Natural killer cell (primary cell): Measurements from ENCODE around the gene ZNF575. TPM values are rescaled to one million over a fixed set of nuclear protein-coding genes. Genes with fewer than 3 reads are reported as not detected.
"Not testable (repeated sequence)": the region's sequence is repeated elsewhere in the genome, so short reads cannot be mapped to it uniquely, and the experiment has no call there.

Experiments
- ATAC-seq, 3 donors: fragments of 150-1000 bp in 2 of 3; fragments of 200-7000 bp in 1 of 3; cut with Tn5 transposase; 1 replicate in 1 of 3; 2 replicates in 2 of 3; pipeline ENCODE4 v1.10.0; 2021; ENCODE audit warnings: mild to moderate bottlenecking in 2 of 3, moderate library complexity in 2 of 3
- DNase-seq, 2 donors: peaks; one replicate each; pipeline versions ENCODE4 v3.0.0 to v3.0.0-alpha.2; 2013 to 2021; ENCODE audit warnings: mixed read lengths in 1 of 2
- H3K27ac ChIP-seq: one replicate; pipeline ENCODE4 v1.5.1; 2013; ENCODE audit warnings: mild to moderate bottlenecking, low read length
- H3K27me3 ChIP-seq: one replicate; pipeline ENCODE4 v1.6.1; 2013; ENCODE audit warnings: low read length; ENCODE audit not compliant: control insufficient read depth, insufficient read depth
- H3K36me3 ChIP-seq: one replicate; pipeline ENCODE4 v1.6.1; 2013; ENCODE audit warnings: low read length; ENCODE audit not compliant: control insufficient read depth, insufficient read depth
- H3K4me1 ChIP-seq: one replicate; pipeline ENCODE4 v1.6.1; 2013; ENCODE audit warnings: low read length; ENCODE audit not compliant: control insufficient read depth, insufficient read depth
- H3K4me3 ChIP-seq: one replicate; pipeline ENCODE4 v1.5.1; 2013; ENCODE audit warnings: low read length
- H3K9me3 ChIP-seq: one replicate; pipeline ENCODE4 v1.6.1; 2013; ENCODE audit warnings: low read length; ENCODE audit not compliant: control insufficient read depth, insufficient read depth
- H3K27ac Mint-ChIP-seq, 2 donors: one replicate each; pipeline ENCODE4 v1.8.0; 2022; ENCODE audit warnings: mild to moderate bottlenecking in 2 of 2, mixed read lengths in 2 of 2, moderate library complexity in 1 of 2
- H3K27me3 Mint-ChIP-seq, 2 donors: one replicate each; pipeline ENCODE4 v1.8.0; 2022; ENCODE audit warnings: low read depth in 2 of 2, mixed read lengths in 2 of 2
- H3K36me3 Mint-ChIP-seq: one replicate; pipeline ENCODE4 v1.8.0; 2022; ENCODE audit warnings: mixed read lengths
- H3K4me1 Mint-ChIP-seq, 2 donors: one replicate each; pipeline ENCODE4 v1.8.0; 2022; ENCODE audit warnings: mixed read lengths in 2 of 2
- H3K4me3 Mint-ChIP-seq: one replicate; pipeline ENCODE4 v1.8.0; 2022; ENCODE audit warnings: mild to moderate bottlenecking, moderate library complexity, mixed read lengths
- H3K9me3 Mint-ChIP-seq, 2 donors: one replicate each; pipeline ENCODE4 v1.8.0; 2022; ENCODE audit warnings: mixed read lengths in 2 of 2
- WGBS: methylation state at CpG from one replicate; pipeline ENCODE4 v1.1.7; 2013; ENCODE audit warnings: missing lambda C conversion rate; ENCODE audit not compliant: insufficient coverage; 5-methylcytosine and 5-hydroxymethylcytosine counted together
- intact Hi-C: fragments of 100-400 bp; cut with micrococcal nuclease; formaldehyde crosslinking; loops from one replicate; pipeline ENCODE4 v1.14.2; 2022
- total RNA-seq, 4 donors: library from RNA; stranded (reverse); fragments of 120-200 nt in 1 of 4; gene quantifications; one replicate each; pipeline versions ENCODE4 v1.2.3 to v1.2.4, GENCODE V29; 2013 to 2022
- TF ChIP-seq, protein P1 (sequence below): fragments of 200-600 bp; IDR thresholded peaks from one replicate; pipeline ENCODE4 v1.8.0; 2022; ENCODE audit warnings: antibody characterized with exemption

ZNF575 gene
- total RNA-seq, 3 donors from 2014 or later (not counting 1 experiment from before 2014, with no cell fraction given): 1.9 to 5.4 (median 3.9) TPM

DNA sequence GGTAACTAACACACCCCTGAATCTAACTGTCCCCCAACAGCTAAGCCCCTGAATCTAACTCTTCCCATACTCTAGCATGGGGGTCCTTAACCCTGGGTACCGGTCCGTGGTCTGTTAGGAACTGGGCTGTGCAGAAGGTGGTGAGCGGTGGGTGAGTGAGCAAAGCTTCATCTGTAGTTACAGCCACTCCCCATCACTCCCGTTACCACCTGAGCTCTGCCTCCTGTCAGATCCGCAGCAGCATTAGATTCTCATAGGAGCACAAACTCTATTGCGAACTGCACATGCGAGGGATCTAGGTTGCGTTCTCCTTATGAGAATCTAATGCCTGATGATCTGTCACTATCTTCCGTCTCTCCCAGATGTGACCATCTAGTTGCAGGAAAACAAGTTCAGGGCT lies 22.3 kb upstream of the ZNF575 start:
- Mint-ChIP-seq H3K27ac (no peak overlapping the region), H3K4me1 (no peaks in the 10 kb centered on the region), H3K36me3 (no peaks in the 10 kb centered on the region), H3K27me3 (no peaks in the 10 kb centered on the region), H3K9me3 (no peaks in the 10 kb centered on the region), H3K4me3 (no peak overlapping the region)
- Histone ChIP-seq H3K9me3 (no peaks in the 10 kb centered on the region), H3K36me3 (peaks cover 25% of the 10 kb centered on the region), H3K4me1 (no peaks in the 10 kb centered on the region), H3K27me3 (no peaks in the 10 kb centered on the region), H3K27ac (no peak overlapping the region), H3K4me3 (no peak overlapping the region)
- DNase-seq (no peak), ATAC-seq (no peak)
- TF ChIP-seq, protein P1, sequence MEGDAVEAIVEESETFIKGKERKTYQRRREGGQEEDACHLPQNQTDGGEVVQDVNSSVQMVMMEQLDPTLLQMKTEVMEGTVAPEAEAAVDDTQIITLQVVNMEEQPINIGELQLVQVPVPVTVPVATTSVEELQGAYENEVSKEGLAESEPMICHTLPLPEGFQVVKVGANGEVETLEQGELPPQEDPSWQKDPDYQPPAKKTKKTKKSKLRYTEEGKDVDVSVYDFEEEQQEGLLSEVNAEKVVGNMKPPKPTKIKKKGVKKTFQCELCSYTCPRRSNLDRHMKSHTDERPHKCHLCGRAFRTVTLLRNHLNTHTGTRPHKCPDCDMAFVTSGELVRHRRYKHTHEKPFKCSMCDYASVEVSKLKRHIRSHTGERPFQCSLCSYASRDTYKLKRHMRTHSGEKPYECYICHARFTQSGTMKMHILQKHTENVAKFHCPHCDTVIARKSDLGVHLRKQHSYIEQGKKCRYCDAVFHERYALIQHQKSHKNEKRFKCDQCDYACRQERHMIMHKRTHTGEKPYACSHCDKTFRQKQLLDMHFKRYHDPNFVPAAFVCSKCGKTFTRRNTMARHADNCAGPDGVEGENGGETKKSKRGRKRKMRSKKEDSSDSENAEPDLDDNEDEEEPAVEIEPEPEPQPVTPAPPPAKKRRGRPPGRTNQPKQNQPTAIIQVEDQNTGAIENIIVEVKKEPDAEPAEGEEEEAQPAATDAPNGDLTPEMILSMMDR: no peak
- WGBS: 95% methylated on average over 9 of the region's 9 CpGs
- intact Hi-C loops: no loop called here

DNA sequence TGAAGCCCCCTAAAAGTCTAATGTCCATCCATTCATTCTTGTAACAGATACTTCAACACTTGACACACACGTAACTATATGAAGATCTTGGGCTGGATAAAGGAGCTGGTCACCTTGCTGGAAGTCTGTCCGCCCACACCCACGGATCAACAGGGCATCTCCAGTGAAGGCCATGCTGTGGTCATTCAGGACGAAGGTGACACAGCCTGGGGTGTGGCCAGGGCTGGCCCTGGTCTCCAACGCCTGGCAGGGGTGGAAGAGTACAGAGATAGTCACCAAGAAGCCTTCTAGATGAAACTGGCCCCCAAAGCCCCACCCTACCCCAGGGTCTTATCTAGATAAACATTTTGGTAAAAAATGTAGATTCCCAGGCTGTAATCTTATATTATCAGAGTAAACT lies 21.7 kb upstream of the ZNF575 start:
- H3K27me3 ChIP-seq: no peaks in the 10 kb centered on the region
- peaks cover 28% of the 10 kb centered on the region for H3K36me3 ChIP-seq
- no peaks in the 10 kb centered on the region for H3K9me3 ChIP-seq
- DNase-seq (no peak), ATAC-seq (no peak)
- no peak overlapping the region for H3K4me3 ChIP-seq
- H3K27me3 Mint-ChIP-seq: no peaks in the 10 kb centered on the region
- no peak overlapping the region for H3K4me3 Mint-ChIP-seq
- H3K9me3 Mint-ChIP-seq: no peaks in the 10 kb centered on the region
- no peak overlapping the region for H3K27ac Mint-ChIP-seq
- intact Hi-C loops: no loop called here
- no peak overlapping the region for H3K27ac ChIP-seq
- no peaks in the 10 kb centered on the region for H3K36me3 Mint-ChIP-seq
- TF ChIP-seq, protein P1: no peak
- H3K4me1 Mint-ChIP-seq: no peaks in the 10 kb centered on the region
- no peaks in the 10 kb centered on the region for H3K4me1 ChIP-seq
- WGBS: 89% methylated on average over 5 of the region's 5 CpGs

DNA sequence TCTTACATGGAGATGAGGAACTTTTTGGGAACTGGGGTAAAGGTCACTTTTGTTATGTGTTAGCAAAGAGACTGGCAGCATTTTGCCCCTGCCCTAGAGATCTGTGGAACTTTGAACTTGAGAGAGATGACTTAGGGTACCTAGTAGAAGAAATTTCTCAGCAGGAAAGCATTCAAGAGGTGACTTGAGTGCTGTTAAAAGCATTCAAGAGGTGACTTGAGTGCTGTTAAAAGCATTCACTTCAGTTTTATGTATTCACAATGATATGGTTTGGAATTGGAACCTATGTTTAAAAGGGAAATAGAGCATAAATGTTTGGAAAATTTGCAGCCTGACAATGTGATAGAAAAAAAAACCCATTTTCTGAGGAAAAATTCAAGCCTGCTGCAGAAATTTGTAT lies 20.6 kb upstream of the ZNF575 start:
- H3K4me3 ChIP-seq, H3K27ac ChIP-seq, ATAC-seq, H3K4me1 Mint-ChIP-seq, H3K27me3 Mint-ChIP-seq, H3K4me1 ChIP-seq, DNase-seq, H3K36me3 Mint-ChIP-seq, intact Hi-C loops, H3K9me3 Mint-ChIP-seq, H3K9me3 ChIP-seq, H3K4me3 Mint-ChIP-seq, H3K27me3 ChIP-seq: not testable (repeated sequence)
- H3K36me3 ChIP-seq: peaks cover 28% of the 10 kb centered on the region
- peak overlapping the region in 1 of 2 donors; percentile 7 for H3K27ac Mint-ChIP-seq

DNA sequence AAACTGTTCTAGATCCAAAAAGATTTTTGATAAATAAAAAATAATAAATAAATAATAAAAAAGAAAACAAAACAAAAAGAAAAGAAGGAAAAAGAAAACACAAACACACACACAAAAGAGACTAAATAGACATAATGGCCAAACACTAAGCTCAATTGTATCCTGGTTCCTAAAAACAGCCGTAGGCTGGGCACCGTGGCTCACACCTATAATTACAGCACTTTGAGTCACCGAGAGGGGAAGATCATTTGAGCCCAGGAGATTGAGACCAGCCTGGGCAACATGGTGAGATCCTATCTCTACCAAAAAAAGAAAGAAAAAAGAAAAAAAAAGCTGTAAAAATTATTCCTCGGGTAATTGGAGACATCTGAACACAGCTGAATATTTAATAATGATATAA lies 14.9 kb upstream of the ZNF575 start:
- no peaks in the 10 kb centered on the region for H3K9me3 ChIP-seq
- H3K4me1 ChIP-seq: no peaks in the 10 kb centered on the region
- Mint-ChIP-seq H3K4me3 (no peak overlapping the region), H3K36me3 (no peaks in the 10 kb centered on the region), H3K9me3 (no peaks in the 10 kb centered on the region), H3K27ac (no peak overlapping the region), H3K4me1 (peaks cover 6% of the 10 kb centered on the region in 2 donors), H3K27me3 (no peaks in the 10 kb centered on the region)
- no peak for DNase-seq
- H3K36me3 ChIP-seq: peaks cover 4% of the 10 kb centered on the region
- H3K27ac ChIP-seq: no peak overlapping the region
- no peak overlapping the region for H3K4me3 ChIP-seq
- H3K27me3 ChIP-seq: no peaks in the 10 kb centered on the region
- ATAC-seq: no peak
- intact Hi-C loops: no loop called here
- TF ChIP-seq, protein P1: no peak
- 83% methylated on average over 2 of the region's 4 CpGs for WGBS
